A673 (cell line): ENCODE data around the gene NFKB1. TPM values are rescaled to one million over a fixed set of nuclear protein-coding genes. Genes with fewer than 3 reads are reported as not detected.

ENCODE experiments used
- BruUV-seq: library from RNA; stranded (reverse); fragments of 400-500 nt; replicated peaks from 2 replicates; lab custom pipeline; 2021; lab: Mats Ljungman, UMichigan
- CTCF ChIA-PET: fragments of 300-600 bp; sonication (Branson Sonifier 250); formaldehyde crosslinking; loops from one replicate; lab custom pipeline; 2022; ENCODE audit warnings: antibody characterized with exemption; lab: Charles Lee
- POLR2A ChIA-PET: fragments of 300-600 bp; sonication (Branson Sonifier 250); formaldehyde crosslinking; loops from one replicate; lab custom pipeline; 2022; ENCODE audit warnings: antibody characterized with exemption; ENCODE audit not compliant: low non-redundant PET; lab: Charles Lee
- DNase-seq: peaks from one replicate; pipeline ENCODE4 v3.0.0-alpha.2; 2015; ENCODE audit warnings: low spot score
- H3K27ac ChIP-seq: fragments of 200-600 bp; sonication (generic); 2 replicates; pipeline ENCODE4 v1.5.1; 2016; ENCODE audit warnings: mixed run types, low read depth, mild to moderate bottlenecking, mixed read lengths, antibody characterized with exemption, low read length; ENCODE audit not compliant: poor library complexity, severe bottlenecking
- H3K27me3 ChIP-seq: fragments of 200-600 bp; sonication (generic); replicated peaks from 2 replicates; pipeline ENCODE4 v1.6.1; 2017; ENCODE audit warnings: mixed run types, low read depth, mild to moderate bottlenecking, mixed read lengths, antibody characterized with exemption, low read length; ENCODE audit not compliant: insufficient read depth, poor library complexity
- H3K36me3 ChIP-seq: fragments of 200-600 bp; sonication (generic); 2 replicates; pipeline ENCODE4 v1.6.1; 2016; ENCODE audit warnings: mixed run types, mild to moderate bottlenecking, mixed read lengths, antibody characterized with exemption, low read length; ENCODE audit not compliant: insufficient read depth, poor library complexity, severe bottlenecking
- H3K4me1 ChIP-seq: fragments of 200-600 bp; sonication (generic); 2 replicates; pipeline ENCODE4 v1.6.1; 2017; ENCODE audit warnings: mixed run types, mild to moderate bottlenecking, mixed read lengths, antibody characterized with exemption, low read length; ENCODE audit not compliant: insufficient read depth, poor library complexity, severe bottlenecking
- H3K4me3 ChIP-seq: fragments of 200-600 bp; sonication (generic); 2 replicates; pipeline ENCODE4 v1.5.1; 2016; ENCODE audit warnings: low read depth, mixed run types, mild to moderate bottlenecking, mixed read lengths, low read length; ENCODE audit not compliant: poor library complexity, severe bottlenecking
- H3K9me3 ChIP-seq: fragments of 200-600 bp; sonication (generic); 2 replicates; pipeline ENCODE4 v1.6.1; 2016; ENCODE audit warnings: mixed run types, low read depth, mild to moderate bottlenecking, mixed read lengths, antibody characterized with exemption, low read length; ENCODE audit not compliant: poor library complexity, severe bottlenecking
- CTCF ChIP-seq: fragments of 300-800, 200-600 bp; sonication (generic); conservative IDR thresholded peaks from 2 replicates; pipeline ENCODE4 v1.5.1; 2017; ENCODE audit warnings: low read depth, mild to moderate bottlenecking, antibody characterized with exemption, low read length, moderate library complexity, mixed read lengths
- EZH2 ChIP-seq: fragments of 200-600 bp; sonication (generic); IDR thresholded peaks from 2 replicates; pipeline ENCODE4 v1.6.1; 2017; ENCODE audit warnings: borderline replicate concordance, low read depth, mild to moderate bottlenecking, mixed read lengths, antibody characterized with exemption, low read length; ENCODE audit not compliant: poor library complexity, severe bottlenecking
- intact Hi-C: fragments of 100-400 bp; cut with micrococcal nuclease; formaldehyde crosslinking; loops from one replicate; pipeline ENCODE4 v1.10.0; 2022; ENCODE audit not compliant: unreplicated experiment
- total RNA-seq: library from RNA; stranded (reverse); gene quantifications from 2 replicates; pipeline ENCODE4 v1.2.3, GENCODE V29; 2021

Gene NFKB1
- total RNA-seq, 1 experiment from 2014 or later: 26.1 TPM

- BruUV-seq: no TSS peak
- Histone ChIP-seq H3K27me3 (no peaks in the 10 kb centered on the region), H3K4me3 (no peak overlapping the region), H3K4me1 (no peaks in the 10 kb centered on the region), H3K9me3 (no peaks in the 10 kb centered on the region), H3K27ac (no peak overlapping the region), H3K36me3 (no peaks in the 10 kb centered on the region)
- CTCF ChIA-PET: no interaction called here
- no peak for TF ChIP-seq CTCF
- no peak for DNase-seq
- intact Hi-C loops: no loop called here
- POLR2A ChIA-PET: no interaction called here
Observed at GRCh38 chr4:102600689-102601088, 99.5 kb downstream of the NFKB1 start.

GRCh38 chr4:102601586-102602227, 100.5 kb downstream of the NFKB1 start:
- CTCF ChIA-PET: no interaction called here
- H3K27me3 ChIP-seq: no peaks in the 10 kb centered on the region
- no peaks in the 10 kb centered on the region for H3K36me3 ChIP-seq
- no peak for DNase-seq
- POLR2A ChIA-PET: no interaction called here
- H3K27ac ChIP-seq: no peak overlapping the region
- no peak overlapping the region for H3K4me3 ChIP-seq
- BruUV-seq: no TSS peak
- TF ChIP-seq CTCF: no peak
- no peak for TF ChIP-seq EZH2
- intact Hi-C loops: no loop called here
- H3K9me3 ChIP-seq: no peaks in the 10 kb centered on the region
- H3K4me1 ChIP-seq: no peaks in the 10 kb centered on the region

GRCh38 chr4:102604222-102604940, 103.2 kb downstream of the NFKB1 start:
- DNase-seq: no peak
- Histone ChIP-seq H3K27me3 (no peaks in the 10 kb centered on the region), H3K4me3 (no peak overlapping the region), H3K27ac (no peak overlapping the region), H3K36me3 (no peaks in the 10 kb centered on the region), H3K4me1 (no peaks in the 10 kb centered on the region), H3K9me3 (no peaks in the 10 kb centered on the region)
- intact Hi-C loops: no loop called here
- no TSS peak for BruUV-seq
- ChIA-PET CTCF (no interaction called here), POLR2A (no interaction called here)
- TF ChIP-seq EZH2: no peak
- TF ChIP-seq CTCF: no peak
